Measurements from ENCODE around the gene ZCCHC2. TPM values are rescaled to one million over a fixed set of nuclear protein-coding genes. Genes with fewer than 3 reads are reported as not detected.

The ZCCHC2 gene
- total RNA-seq, 3 donors from 2014 or later (not counting 1 experiment from before 2014, with no cell fraction given): 50.4 to 81.2 (median 59.6) TPM

DNA sequence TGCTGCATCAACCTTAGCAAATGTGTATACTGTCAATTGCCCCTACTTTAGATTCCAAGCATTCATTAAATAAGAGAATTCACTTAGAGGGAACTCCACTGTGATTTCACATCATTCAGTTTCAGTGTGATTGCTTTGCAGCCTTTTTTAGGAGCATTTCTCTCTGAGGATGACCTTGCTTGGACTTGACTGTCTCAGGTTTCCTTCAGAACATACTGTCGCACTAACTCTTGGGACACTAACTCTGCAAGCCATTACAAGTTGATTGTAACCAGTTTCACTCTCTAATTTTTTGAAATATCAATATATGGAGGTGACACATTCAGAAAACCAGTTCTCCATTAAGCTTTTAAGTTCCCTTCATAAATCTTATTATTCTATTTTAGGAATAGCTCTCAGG, 6.6 kb upstream of the ZCCHC2 start:
- intact Hi-C loops (cut with micrococcal nuclease): no loop called here
- Histone ChIP-seq H3K27me3 (ENCODE audit: control insufficient read depth, insufficient read depth, low read length) (no peaks in the 10 kb centered on the region), H3K4me3 (ENCODE audit: low read length) (no peak overlapping the region), H3K4me1 (ENCODE audit: control insufficient read depth, insufficient read depth, low read length) (no peaks in the 10 kb centered on the region), H3K27ac (ENCODE audit: low read length) (no peak overlapping the region), H3K36me3 (ENCODE audit: control insufficient read depth, insufficient read depth, low read length) (no peaks in the 10 kb centered on the region), H3K9me3 (ENCODE audit: control insufficient read depth, insufficient read depth, low read length) (peaks cover 4% of the 10 kb centered on the region)
- H3K27me3 Mint-ChIP-seq (ENCODE audit: low read depth in 2 of 2): peaks cover 0 to 9% of the 10 kb centered on the region in 2 donors
- H3K9me3 Mint-ChIP-seq: peaks cover 11 to 13% of the 10 kb centered on the region in 2 donors
- TF ChIP-seq, protein P1, sequence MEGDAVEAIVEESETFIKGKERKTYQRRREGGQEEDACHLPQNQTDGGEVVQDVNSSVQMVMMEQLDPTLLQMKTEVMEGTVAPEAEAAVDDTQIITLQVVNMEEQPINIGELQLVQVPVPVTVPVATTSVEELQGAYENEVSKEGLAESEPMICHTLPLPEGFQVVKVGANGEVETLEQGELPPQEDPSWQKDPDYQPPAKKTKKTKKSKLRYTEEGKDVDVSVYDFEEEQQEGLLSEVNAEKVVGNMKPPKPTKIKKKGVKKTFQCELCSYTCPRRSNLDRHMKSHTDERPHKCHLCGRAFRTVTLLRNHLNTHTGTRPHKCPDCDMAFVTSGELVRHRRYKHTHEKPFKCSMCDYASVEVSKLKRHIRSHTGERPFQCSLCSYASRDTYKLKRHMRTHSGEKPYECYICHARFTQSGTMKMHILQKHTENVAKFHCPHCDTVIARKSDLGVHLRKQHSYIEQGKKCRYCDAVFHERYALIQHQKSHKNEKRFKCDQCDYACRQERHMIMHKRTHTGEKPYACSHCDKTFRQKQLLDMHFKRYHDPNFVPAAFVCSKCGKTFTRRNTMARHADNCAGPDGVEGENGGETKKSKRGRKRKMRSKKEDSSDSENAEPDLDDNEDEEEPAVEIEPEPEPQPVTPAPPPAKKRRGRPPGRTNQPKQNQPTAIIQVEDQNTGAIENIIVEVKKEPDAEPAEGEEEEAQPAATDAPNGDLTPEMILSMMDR (IDR thresholded peaks at IDR 0.05): no peak
- H3K27ac Mint-ChIP-seq: no peak overlapping the region
- ATAC-seq (no peak), DNase-seq (no peak)
- peaks cover 3 to 4% of the 10 kb centered on the region in 2 donors for H3K4me1 Mint-ChIP-seq
- H3K36me3 Mint-ChIP-seq: peaks cover 36% of the 10 kb centered on the region
- no peak overlapping the region for H3K4me3 Mint-ChIP-seq
- 100% methylated on average over 1 of the region's 1 CpG for WGBS (ENCODE audit: insufficient coverage)

DNA sequence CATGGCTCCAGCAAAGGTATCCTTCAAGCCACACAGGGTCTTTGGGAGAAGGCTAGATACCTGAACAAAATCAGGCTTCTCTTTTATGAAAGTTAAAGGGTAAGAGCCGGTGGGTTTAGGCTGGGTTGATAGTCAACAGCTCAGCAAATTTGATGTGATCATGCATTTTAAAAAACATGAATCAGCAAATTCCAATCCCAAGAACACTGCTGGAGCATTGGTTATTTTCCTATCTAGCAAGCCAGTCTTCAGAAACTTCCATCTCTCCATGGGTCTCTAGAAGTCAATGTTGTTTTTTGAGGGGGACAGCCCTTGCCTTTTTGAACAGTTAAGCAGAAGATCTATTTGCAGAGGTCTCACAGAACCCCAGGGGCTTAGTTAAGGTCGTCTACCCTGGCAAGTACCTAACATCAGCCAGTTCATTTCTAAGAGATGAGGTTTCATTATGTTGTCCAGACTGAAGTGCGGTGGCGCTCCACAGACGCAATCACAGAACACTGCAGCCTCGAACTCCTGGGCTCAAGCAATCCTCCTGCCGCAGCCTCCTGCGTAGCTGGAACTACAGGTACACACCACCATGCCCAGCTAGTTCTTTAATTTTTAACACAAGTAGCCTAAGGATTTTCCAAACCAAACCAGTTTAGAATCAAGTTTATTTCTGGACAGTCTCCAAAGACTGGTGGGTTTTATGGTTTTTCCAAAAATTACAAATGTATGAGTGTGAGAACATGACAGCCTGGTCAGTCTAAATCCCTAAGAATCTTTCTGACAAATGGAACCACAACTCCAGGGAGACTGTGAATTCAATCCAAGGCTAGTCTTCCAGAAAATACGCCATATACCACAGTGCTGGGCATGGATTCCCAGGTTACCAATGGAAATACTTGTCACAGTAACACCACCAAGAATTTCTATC, 4.1 kb upstream of the ZCCHC2 start:
- Histone ChIP-seq H3K27ac (ENCODE audit: low read length) (no peak overlapping the region), H3K4me3 (ENCODE audit: low read length) (no peak overlapping the region), H3K27me3 (ENCODE audit: control insufficient read depth, insufficient read depth, low read length) (no peaks in the 10 kb centered on the region), H3K9me3 (ENCODE audit: control insufficient read depth, insufficient read depth, low read length) (no peaks in the 10 kb centered on the region), H3K36me3 (ENCODE audit: control insufficient read depth, insufficient read depth, low read length) (no peaks in the 10 kb centered on the region), H3K4me1 (ENCODE audit: control insufficient read depth, insufficient read depth, low read length) (no peaks in the 10 kb centered on the region)
- no peak for ATAC-seq
- H3K36me3 Mint-ChIP-seq: peaks cover 12% of the 10 kb centered on the region
- TF ChIP-seq, protein P1 (IDR thresholded peaks at IDR 0.05): no peak
- no peak for DNase-seq
- peaks cover 4 to 5% of the 10 kb centered on the region in 2 donors for H3K9me3 Mint-ChIP-seq
- H3K27ac Mint-ChIP-seq: no peak overlapping the region
- intact Hi-C loops (cut with micrococcal nuclease): no loop called here
- WGBS (ENCODE audit: insufficient coverage): 96% methylated on average over 9 of the region's 9 CpGs
- H3K4me3 Mint-ChIP-seq: no peak overlapping the region
- H3K4me1 Mint-ChIP-seq: peaks cover 6 to 12% of the 10 kb centered on the region in 2 donors
- H3K27me3 Mint-ChIP-seq (ENCODE audit: low read depth in 2 of 2): peaks cover 0 to 9% of the 10 kb centered on the region in 2 donors

DNA sequence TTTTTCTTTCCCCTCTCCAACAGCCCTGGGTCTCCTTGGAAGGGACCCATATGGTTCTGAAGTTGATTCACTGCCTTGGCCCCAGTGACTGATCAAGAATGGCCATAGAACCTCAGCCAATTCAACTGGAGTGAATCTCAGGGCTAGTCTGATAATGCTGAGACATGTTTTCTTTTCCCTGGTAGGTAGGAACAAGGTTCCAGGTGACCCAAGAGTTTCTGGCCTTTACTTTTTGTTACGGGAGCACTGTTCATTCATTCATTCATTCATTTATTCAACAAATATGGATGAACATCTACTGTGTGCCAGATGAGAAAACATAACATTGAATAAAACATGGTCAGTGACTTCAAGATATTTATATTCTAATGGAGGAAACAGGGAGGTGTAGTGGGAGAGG, 3.1 kb upstream of the ZCCHC2 start:
- 100% methylated on average over 1 of the region's 1 CpG for WGBS (ENCODE audit: insufficient coverage)
- no peak for ATAC-seq
- H3K27me3 Mint-ChIP-seq (ENCODE audit: low read depth in 2 of 2): peaks cover 0 to 7% of the 10 kb centered on the region in 2 donors

More for the DNA sequence above, 3.1 kb upstream of the ZCCHC2 start:
- Histone ChIP-seq H3K4me1 (ENCODE audit: control insufficient read depth, insufficient read depth, low read length) (peaks cover under 1% of the 10 kb centered on the region), H3K4me3 (ENCODE audit: low read length) (no peak overlapping the region), H3K27ac (ENCODE audit: low read length) (no peak overlapping the region), H3K27me3 (ENCODE audit: control insufficient read depth, insufficient read depth, low read length) (no peaks in the 10 kb centered on the region), H3K36me3 (ENCODE audit: control insufficient read depth, insufficient read depth, low read length) (no peaks in the 10 kb centered on the region), H3K9me3 (ENCODE audit: control insufficient read depth, insufficient read depth, low read length) (no peaks in the 10 kb centered on the region)
- Mint-ChIP-seq H3K4me1 (peaks cover 8 to 13% of the 10 kb centered on the region in 2 donors), H3K27ac (no peak overlapping the region), H3K4me3 (no peak overlapping the region), H3K9me3 (no peaks in the 10 kb centered on the region), H3K36me3 (peaks cover 2% of the 10 kb centered on the region)
- intact Hi-C loops (cut with micrococcal nuclease): loop anchor here (5.0 to 10.0 kb wide), 2 partner anchors 195 to 903 kb away; partner anchors contain the start of genes PHLPP1 and VPS4B
- TF ChIP-seq, protein P1 (IDR thresholded peaks at IDR 0.05): no peak
- DNase-seq: no peak
